GM21367 (cell line): ENCODE data around the gene CNIH1.
A peak's percentile ranks its signal among the peaks of the same experiment; 100 is the strongest.

Experiments used
- ATAC-seq: cut with Tn5 transposase; IDR thresholded peaks from one replicate; pipeline ENCODE4 v1.9.1; 2021; ENCODE audit not compliant: unreplicated experiment

CNIH1 gene

DNA sequence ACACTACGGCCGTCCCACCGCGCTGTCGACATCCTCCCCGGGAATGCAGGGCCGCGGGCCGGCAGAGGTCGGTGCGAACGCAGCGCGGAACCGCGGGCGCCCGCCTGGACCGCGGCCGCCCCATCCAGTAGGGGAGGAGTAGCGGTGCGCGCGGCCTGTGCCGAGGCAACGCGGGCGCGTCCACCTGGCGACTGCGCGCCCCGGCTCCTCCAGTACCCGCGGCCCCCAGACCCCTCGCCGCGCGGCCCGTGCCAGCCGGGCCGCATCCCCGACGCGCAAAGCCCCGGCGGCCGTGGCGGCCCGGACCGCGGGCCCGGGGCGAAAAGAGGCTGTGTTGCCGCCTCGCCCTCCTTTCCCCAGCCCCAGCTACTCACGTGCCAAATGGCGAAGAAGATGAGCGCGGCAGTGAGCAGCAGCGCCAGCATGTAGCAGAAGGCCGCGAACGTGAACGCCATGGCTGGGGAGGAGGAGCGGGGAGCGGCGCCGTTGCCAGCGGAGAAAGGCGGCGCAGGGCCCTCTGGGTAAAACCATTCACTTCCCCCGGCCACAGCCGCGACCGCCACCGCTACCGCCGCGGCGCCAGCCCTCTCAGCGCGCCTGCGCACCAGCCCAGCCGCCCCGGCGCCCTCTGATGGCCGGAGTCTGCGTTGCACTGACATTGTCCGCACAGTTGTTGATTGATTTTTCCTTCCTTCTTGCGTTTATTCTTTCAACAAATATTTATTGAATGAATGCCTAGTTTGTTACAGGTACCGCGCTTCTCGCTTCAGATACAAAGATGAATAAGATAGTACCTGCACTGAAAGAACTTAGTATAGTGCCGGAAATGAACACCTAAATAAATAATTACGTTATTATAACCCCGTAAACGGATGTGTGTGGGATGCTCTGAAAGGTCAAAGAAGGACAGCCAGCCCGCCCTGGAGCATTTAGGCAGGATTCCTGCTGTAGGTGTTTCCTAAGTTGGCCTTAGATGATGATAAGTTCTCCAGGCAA lies at the start of gene CNIH1:
Gene CNIH1 (minus strand): TSS at position 502 of the 996 bp plus-strand sequence. CDS start 47 bp downstream, at position 455.
- peak; percentile 92 for ATAC-seq

DNA sequence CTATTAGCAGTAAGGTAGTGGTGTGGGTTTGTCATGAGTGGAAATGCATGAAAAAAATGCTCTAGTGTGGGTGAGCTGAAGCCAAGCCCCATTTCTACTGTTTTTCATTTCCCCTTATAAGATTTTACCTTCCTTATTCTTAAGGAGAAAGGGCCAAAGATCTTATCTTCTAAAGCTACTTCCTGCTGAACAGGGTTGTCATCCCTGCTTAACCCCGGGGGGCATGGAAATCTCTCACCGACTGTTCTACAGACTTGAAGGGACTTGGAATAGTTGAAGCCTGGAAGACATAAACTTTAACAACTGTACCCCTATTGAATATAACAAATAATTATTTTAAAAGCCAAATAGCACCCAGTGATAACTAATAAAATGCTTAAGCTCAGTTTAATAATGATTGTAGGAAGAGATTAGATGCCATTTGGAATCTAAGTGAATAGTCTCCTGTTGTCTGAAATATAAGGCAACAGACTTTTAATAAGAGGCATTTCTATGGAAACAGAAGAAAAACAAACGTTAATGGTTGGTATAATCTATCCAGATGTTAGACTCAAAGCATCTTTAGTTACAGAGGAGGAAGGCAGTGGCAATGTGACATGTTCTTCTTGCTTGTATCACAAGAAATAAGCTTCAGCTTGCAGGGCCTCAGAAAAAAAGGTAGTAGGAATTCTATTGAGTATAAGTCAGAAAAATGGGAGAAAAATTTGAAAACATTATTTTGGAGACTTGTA lies 49.4 kb upstream of the CNIH1 start:
- ATAC-seq, result no peak

GRCh38 chr14:54489731-54490444 lies 48.7 kb upstream of the CNIH1 start:
- no peak for ATAC-seq

- ATAC-seq, result no peak
Observed at GRCh38 chr14:54489318-54489683, 48.1 kb upstream of the CNIH1 start.

DNA sequence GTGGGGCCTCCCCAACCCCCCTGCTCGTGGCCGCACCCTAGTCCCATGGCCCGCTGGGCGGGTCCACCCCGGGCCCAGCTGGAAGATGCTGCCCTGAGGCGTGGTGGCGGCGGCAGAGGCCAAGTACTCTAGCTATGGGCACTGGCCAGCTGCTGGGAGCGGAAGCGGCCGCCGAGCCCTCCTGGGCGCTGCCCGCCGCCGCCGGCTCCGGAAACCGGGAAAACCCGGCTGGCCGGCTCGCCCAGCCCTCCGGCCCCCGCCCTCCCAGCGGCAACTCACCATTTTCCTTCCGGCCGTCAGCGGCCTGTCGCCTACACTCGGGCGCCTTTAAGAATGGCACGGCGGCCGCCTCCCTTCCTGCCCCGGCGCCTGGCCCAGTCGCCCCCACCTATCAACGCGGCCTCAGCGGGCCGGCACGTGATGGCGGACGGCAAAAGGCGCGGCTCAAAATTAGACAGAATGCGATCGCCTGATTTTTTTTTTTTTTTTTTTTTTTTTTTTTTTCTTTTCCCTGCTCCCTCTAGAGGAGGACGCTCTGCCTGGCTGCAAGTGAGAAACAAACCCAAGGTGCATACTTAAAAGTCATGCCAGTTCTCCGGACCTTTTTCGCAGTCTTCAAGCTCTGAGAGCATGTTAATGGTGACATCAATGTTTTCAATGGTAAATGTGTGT lies 47.6 kb upstream of the CNIH1 start, which contains the start of gene GMFB:
Gene GMFB (minus strand): TSS at position 335 of the 672 bp plus-strand sequence. CDS start 53 bp downstream, at position 282.
- ATAC-seq, result peak; percentile 88

DNA sequence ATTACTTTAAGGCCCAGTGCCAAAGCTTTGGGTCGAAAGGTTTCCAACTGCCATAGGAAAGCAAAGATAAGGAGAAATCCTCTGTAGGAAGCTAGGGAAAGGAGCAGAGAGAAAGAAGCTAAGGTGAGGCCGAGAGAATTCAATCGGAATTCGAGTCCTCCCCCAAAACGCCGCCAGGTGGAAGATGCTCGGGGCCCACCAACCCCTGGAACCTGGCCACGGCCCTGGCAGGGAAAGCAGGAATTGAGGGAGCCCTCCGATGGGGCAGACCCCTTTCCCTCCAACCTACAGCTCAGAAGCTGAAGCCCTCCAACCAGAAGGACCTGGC lies 47.1 kb upstream of the CNIH1 start:
- ATAC-seq, result peak; percentile 12

DNA sequence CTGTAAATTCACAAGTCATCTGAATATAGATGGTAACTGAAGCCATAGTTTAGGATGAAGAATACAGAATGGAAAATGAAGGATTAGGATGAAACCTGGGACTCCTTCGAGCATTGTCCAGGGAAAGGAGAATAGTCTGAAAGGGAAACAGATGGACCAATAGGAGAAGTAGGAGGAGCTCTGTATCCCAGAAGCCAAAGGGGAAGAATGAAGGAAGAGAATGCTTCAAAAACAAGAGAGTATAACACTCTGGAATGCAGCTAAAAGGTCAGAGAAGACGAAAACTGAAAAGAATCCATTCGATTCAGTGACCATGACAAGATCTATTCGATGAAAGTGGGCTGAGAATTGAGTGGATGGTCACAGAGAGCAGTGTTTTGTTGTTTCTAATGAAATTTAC lies 46.6 kb upstream of the CNIH1 start:
- no peak for ATAC-seq

DNA sequence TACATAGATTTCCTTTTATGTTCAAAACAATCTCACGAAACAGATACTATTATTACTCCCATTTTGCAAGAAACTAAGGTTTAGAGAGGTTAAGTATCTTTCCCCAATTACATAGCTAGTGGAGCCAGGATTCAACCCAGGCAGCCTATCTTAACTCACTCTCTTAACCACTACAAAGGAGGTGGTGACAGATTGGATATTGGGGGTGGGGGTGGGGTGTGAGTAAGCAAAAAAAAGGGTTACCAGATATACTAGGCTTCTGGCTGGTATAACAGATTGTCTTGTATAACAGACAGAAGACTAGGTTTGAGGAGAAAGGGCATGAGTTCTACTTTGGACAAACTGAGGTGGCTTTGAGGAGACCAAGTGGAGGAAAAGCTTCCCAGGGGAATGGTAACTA lies 45.5 kb upstream of the CNIH1 start:
- no peak for ATAC-seq

GRCh38 chr14:54483846-54484245 lies 42.7 kb upstream of the CNIH1 start:
- no peak for ATAC-seq

GRCh38 chr14:54483073-54483745 lies 42.0 kb upstream of the CNIH1 start:
- ATAC-seq, result no peak

GRCh38 chr14:54481695-54482094 lies 40.5 kb upstream of the CNIH1 start:
- no peak for ATAC-seq

- no peak for ATAC-seq
Observed at GRCh38 chr14:54480830-54481562, 39.8 kb upstream of the CNIH1 start.

- no peak for ATAC-seq
Observed at GRCh38 chr14:54478636-54479215, 37.6 kb upstream of the CNIH1 start.

- ATAC-seq, result no peak
Observed at GRCh38 chr14:54475911-54476310, 34.7 kb upstream of the CNIH1 start.

GRCh38 chr14:54475187-54475899 lies 34.2 kb upstream of the CNIH1 start:
- ATAC-seq, result no peak

GRCh38 chr14:54474232-54474793 lies 33.1 kb upstream of the CNIH1 start:
- ATAC-seq, result no peak

DNA sequence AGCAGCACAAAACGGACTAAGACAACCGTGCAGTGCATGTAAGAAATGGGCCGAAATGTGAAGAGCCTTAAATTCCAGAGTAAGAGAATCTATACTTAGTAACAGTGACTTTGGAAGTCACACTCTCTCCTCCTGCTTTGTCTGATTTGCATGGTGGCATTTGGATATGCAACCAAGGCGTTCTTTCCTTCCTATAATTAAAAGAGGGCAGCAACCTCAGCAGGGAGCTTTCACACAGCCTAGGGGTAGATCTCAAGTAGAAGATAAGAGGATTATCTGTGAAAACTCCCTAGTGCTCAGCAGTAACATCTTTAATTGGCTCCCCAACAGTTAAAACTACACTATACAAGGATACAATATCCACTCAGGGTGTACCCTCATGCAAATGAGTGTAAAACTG lies 31.1 kb upstream of the CNIH1 start:
- ATAC-seq, result no peak

DNA sequence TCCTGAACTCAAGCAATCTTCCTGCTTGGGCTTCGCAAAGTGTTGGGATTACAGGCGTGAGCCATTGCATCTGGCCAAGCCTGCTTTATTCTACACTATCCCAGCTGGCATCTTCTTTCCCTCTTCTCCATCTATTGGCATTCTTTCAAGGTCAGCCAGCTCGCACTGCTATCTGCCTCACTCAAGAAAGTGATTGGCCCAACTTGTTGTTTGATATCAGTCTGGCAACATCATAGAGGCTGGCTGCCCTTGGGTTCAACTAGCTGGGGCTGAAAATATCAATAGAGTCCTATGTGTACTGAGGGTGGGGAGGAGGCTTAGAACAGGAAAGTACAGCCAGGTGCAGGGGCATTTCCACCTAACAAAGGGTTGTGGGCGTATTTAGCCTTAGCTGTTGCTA lies 30.5 kb upstream of the CNIH1 start:
- no peak for ATAC-seq
